B cell (primary cell): ENCODE measurements around the gene RASGRF2. TPM values are rescaled to one million over a fixed set of nuclear protein-coding genes. Genes with fewer than 3 reads are reported as not detected.

ENCODE experiments used
- ATAC-seq: fragments of 200-7000 bp; cut with Tn5 transposase; one replicate; pipeline ENCODE4 v1.10.0; 2021; ENCODE audit warnings: low read depth, mild to moderate bottlenecking, moderate number of reproducible peaks, moderate library complexity
- CTCF ChIA-PET: fragments of 350-600 bp; sonication (Branson Sonifier 250); formaldehyde crosslinking; loops from one replicate; lab custom pipeline; 2021; ENCODE audit warnings: antibody characterized with exemption, inconsistent platforms; lab: Charles Lee
- POLR2A ChIA-PET: fragments of 350-600 bp; sonication (Branson Sonifier 250); formaldehyde crosslinking; loops from one replicate; lab custom pipeline; 2021; ENCODE audit warnings: antibody characterized with exemption; lab: Charles Lee
- DNase-seq: peaks from one replicate; pipeline ENCODE4 v3.0.0; 2013
- H2AFZ ChIP-seq: 2 replicates; pipeline ENCODE4 v1.6.1; 2012; ENCODE audit warnings: mild to moderate bottlenecking, low read depth, low read length; ENCODE audit not compliant: insufficient read depth, poor library complexity, severe bottlenecking
- H3K27ac ChIP-seq, 2 donors: 1 replicate in 1 of 2; 2 replicates in 1 of 2; pipeline ENCODE4 v1.5.1; 2012 to 2013; ENCODE audit warnings: low read length in 2 of 2, mild to moderate bottlenecking in 2 of 2, moderate library complexity in 1 of 2
- H3K27me3 ChIP-seq, 4 experiments: fragments of 200-600 bp in 1 of 4; sonication (generic) in 1 of 4; replicated peaks in 1 of 4; 1 replicate in 2 of 4; 2 replicates in 2 of 4; pipeline versions ENCODE4 v1.6.1 to v1.7.0; 2013 to 2016; ENCODE audit warnings: low read length in 3 of 4, mild to moderate bottlenecking in 2 of 4, mixed read lengths in 1 of 4, moderate library complexity in 1 of 4; ENCODE audit not compliant: insufficient read depth in 4 of 4, control insufficient read depth in 3 of 4; ENCODE audit errors: control extremely low read depth in 1 of 4
- H3K36me3 ChIP-seq, 2 experiments: replicated peaks in 1 of 2; 1 replicate in 1 of 2; 2 replicates in 1 of 2; pipeline versions ENCODE4 v1.6.1 to v1.7.1; 2013; ENCODE audit warnings: low read length in 1 of 2; ENCODE audit not compliant: insufficient read depth in 2 of 2, control insufficient read depth in 1 of 2; ENCODE audit errors: control extremely low read depth in 1 of 2, extremely low read depth in 1 of 2
- H3K4me1 ChIP-seq, 2 donors: fragments of 200-600 bp in 1 of 2; sonication (generic) in 1 of 2; 1 replicate in 1 of 2; 2 replicates in 1 of 2; pipeline versions ENCODE4 v1.5.1 to v1.6.1; 2013 to 2017; ENCODE audit warnings: low read length in 2 of 2; ENCODE audit not compliant: control insufficient read depth in 2 of 2, insufficient read depth in 2 of 2
- H3K4me2 ChIP-seq: replicated peaks from 2 replicates; pipeline ENCODE3; 2012; ENCODE audit warnings: mild to moderate bottlenecking, low read depth, low read length; ENCODE audit not compliant: poor library complexity, severe bottlenecking
- H3K4me3 ChIP-seq, 5 experiments: fragments of 200-600 bp in 1 of 5; sonication (generic) in 1 of 5; 1 replicate in 3 of 5; 2 replicates in 2 of 5; pipeline versions ENCODE4 v1.5.1 to v1.7.0; 2011 to 2016; ENCODE audit warnings: low read length in 4 of 5, mild to moderate bottlenecking in 4 of 5, low read depth in 2 of 5, control low read depth in 1 of 5, moderate library complexity in 1 of 5; ENCODE audit not compliant: insufficient read depth in 1 of 5; ENCODE audit errors: control extremely low read depth in 1 of 5, extremely low read depth in 1 of 5
- H3K79me2 ChIP-seq: fragments of 200-600 bp; sonication (generic); one replicate; pipeline ENCODE4 v1.6.0; 2016; ENCODE audit warnings: low read length; ENCODE audit not compliant: control insufficient read depth, insufficient read depth
- H3K9ac ChIP-seq: fragments of 200-600 bp; sonication (generic); 2 replicates; pipeline ENCODE4 v1.6.1; 2017; ENCODE audit warnings: mild to moderate bottlenecking, low read length, moderate library complexity
- H3K9me3 ChIP-seq, 3 donors: one replicate each; pipeline versions ENCODE4 v1.6.1 to v1.7.1; 2013; ENCODE audit warnings: low read length in 2 of 3; ENCODE audit not compliant: control insufficient read depth in 2 of 3, insufficient read depth in 1 of 3; ENCODE audit errors: control extremely low read depth in 1 of 3
- H4K20me1 ChIP-seq: 2 replicates; pipeline ENCODE4 v1.6.0; 2012; ENCODE audit warnings: mild to moderate bottlenecking, low read length; ENCODE audit not compliant: insufficient read depth, control insufficient read depth, poor library complexity, severe bottlenecking
- H3K27ac Mint-ChIP-seq: one replicate; pipeline ENCODE4 v1.8.0; 2021; ENCODE audit warnings: mixed read lengths
- H3K27me3 Mint-ChIP-seq: one replicate; pipeline ENCODE4 v1.8.0; 2021; ENCODE audit warnings: mixed read lengths
- H3K4me1 Mint-ChIP-seq: one replicate; pipeline ENCODE4 v1.8.0; 2021; ENCODE audit warnings: mixed read lengths
- H3K4me3 Mint-ChIP-seq: one replicate; pipeline ENCODE4 v1.8.0; 2021; ENCODE audit warnings: mixed read lengths
- H3K9me3 Mint-ChIP-seq: one replicate; pipeline ENCODE4 v1.8.0; 2022; ENCODE audit warnings: mixed read lengths; ENCODE audit not compliant: insufficient read depth
- EZH2 ChIP-seq: IDR thresholded peaks from 2 replicates; pipeline ENCODE4 v1.6.1; 2012; ENCODE audit warnings: borderline replicate concordance, low read depth, mild to moderate bottlenecking, moderate library complexity, low read length; ENCODE audit not compliant: insufficient read depth, poor library complexity, severe bottlenecking
- WGBS: methylation state at CpG from one replicate; pipeline ENCODE4 v1.1.5; 2013; ENCODE audit warnings: missing lambda C conversion rate; ENCODE audit not compliant: insufficient coverage; 5-methylcytosine and 5-hydroxymethylcytosine counted together
- intact Hi-C: fragments of 100-400 bp; cut with micrococcal nuclease; formaldehyde crosslinking; loops from one replicate; pipeline ENCODE4 v1.10.0; 2022
- polyA plus RNA-seq: library from polyadenylated mRNA; depleted of rRNA; stranded (reverse); fragments of >200 nt; gene quantifications from 2 replicates; pipeline ENCODE4 v1.2.3, GENCODE V29; 2012
- total RNA-seq, 2 donors: library from RNA; stranded (reverse); fragments of 120-200 nt in 1 of 2; gene quantifications; 1 replicate in 1 of 2; 2 replicates in 1 of 2; pipeline versions ENCODE4 v1.2.3 to v1.2.4, GENCODE V29; 2013 to 2022
- TF ChIP-seq, protein P1 (sequence below): fragments of 200-600 bp; IDR thresholded peaks from one replicate; pipeline ENCODE4 v1.8.0; 2022; ENCODE audit warnings: antibody characterized with exemption, mild to moderate bottlenecking

RASGRF2 gene
- total and polyA plus RNA-seq, 2 donors (not counting 1 experiment from before 2014, with no cell fraction given), result 0.04 to 0.37 TPM

DNA sequence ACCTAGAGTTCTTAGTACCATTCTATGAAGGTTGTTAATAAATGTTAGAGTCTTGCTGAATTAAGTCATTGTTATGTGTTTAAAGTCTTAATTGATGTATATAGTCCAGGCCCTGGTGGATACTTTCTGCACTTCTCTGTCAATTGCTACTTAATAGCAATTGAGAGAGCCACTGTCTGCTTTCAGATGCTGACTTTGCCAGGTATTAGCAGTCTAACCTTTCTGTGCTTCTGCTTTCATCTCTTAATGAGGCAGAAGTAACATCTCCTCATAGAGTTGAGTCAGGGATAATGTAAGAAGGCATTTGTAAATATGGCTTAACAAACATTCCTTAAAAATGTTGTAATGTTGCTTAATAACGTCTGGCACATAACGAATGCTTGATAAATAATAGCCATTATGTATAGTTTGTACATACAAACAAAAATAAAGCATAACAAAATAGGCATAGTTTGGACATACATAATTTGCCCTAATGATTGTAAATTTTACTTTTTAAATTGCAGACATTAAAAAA is 28.3 kb downstream of the RASGRF2 start:
- Histone ChIP-seq H3K4me1 (no peaks in the 10 kb centered on the region), H4K20me1 (no peaks in the 10 kb centered on the region), H3K4me3 (no peak overlapping the region), H3K79me2 (no peaks in the 10 kb centered on the region), H2AFZ (no peak overlapping the region), H3K9me3 (peaks cover 0 to under 1% (median 0%) of the 10 kb centered on the region in 3 donors), H3K36me3 (no peaks in the 10 kb centered on the region), H3K27ac (no peak overlapping the region), H3K27me3 (peaks cover 0 to 5% (median 0%) of the 10 kb centered on the region in 4 experiments), H3K9ac (no peak overlapping the region), H3K4me2 (no peak overlapping the region)
- H3K27me3 Mint-ChIP-seq, result peaks cover 12% of the 10 kb centered on the region
- WGBS, result no CpG with 5 or more reads among the region's 2 CpGs
- no peak overlapping the region for H3K27ac Mint-ChIP-seq
- no peak for DNase-seq
- H3K9me3 Mint-ChIP-seq, result no peaks in the 10 kb centered on the region
- ChIA-PET CTCF (no interaction called here), POLR2A (no interaction called here)
- H3K4me3 Mint-ChIP-seq, result no peak overlapping the region
- intact Hi-C loops, result no loop called here
- no peaks in the 10 kb centered on the region for H3K4me1 Mint-ChIP-seq
- no peak for ATAC-seq
- no peak for TF ChIP-seq EZH2
- TF ChIP-seq, protein P1, sequence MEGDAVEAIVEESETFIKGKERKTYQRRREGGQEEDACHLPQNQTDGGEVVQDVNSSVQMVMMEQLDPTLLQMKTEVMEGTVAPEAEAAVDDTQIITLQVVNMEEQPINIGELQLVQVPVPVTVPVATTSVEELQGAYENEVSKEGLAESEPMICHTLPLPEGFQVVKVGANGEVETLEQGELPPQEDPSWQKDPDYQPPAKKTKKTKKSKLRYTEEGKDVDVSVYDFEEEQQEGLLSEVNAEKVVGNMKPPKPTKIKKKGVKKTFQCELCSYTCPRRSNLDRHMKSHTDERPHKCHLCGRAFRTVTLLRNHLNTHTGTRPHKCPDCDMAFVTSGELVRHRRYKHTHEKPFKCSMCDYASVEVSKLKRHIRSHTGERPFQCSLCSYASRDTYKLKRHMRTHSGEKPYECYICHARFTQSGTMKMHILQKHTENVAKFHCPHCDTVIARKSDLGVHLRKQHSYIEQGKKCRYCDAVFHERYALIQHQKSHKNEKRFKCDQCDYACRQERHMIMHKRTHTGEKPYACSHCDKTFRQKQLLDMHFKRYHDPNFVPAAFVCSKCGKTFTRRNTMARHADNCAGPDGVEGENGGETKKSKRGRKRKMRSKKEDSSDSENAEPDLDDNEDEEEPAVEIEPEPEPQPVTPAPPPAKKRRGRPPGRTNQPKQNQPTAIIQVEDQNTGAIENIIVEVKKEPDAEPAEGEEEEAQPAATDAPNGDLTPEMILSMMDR, result no peak

DNA sequence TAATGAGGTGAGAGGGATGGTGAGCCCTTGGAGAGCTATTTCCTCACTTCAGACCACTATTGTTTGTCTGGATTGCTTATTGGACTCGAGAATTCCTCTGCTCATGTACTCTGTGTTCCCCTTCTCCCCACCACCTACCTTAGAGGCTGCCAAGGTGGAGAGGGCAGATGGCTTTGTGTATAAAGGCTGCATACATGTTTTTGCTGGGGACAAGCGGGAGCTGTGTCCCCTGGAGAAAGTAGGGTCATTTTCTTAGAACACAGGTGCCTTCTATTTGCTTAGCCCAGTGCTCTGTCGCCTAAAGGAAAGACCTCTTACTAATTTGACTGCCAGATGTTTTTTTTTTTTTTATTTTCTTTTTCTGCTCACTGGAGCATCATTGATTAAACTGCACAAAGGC is 29.7 kb downstream of the RASGRF2 start:
- Mint-ChIP-seq H3K4me3 (no peak overlapping the region), H3K4me1 (no peaks in the 10 kb centered on the region), H3K9me3 (no peaks in the 10 kb centered on the region), H3K27ac (no peak overlapping the region), H3K27me3 (peaks cover 12% of the 10 kb centered on the region)
- TF ChIP-seq EZH2, result no peak
- TF ChIP-seq, protein P1, result no peak
- Histone ChIP-seq H3K9ac (no peak overlapping the region), H2AFZ (no peak overlapping the region), H3K4me3 (no peak overlapping the region), H4K20me1 (no peaks in the 10 kb centered on the region), H3K27me3 (peaks cover 0 to 5% (median 0%) of the 10 kb centered on the region in 4 experiments), H3K4me2 (no peak overlapping the region), H3K4me1 (no peaks in the 10 kb centered on the region), H3K27ac (no peak overlapping the region), H3K36me3 (no peaks in the 10 kb centered on the region), H3K9me3 (peaks cover 0 to 4% (median 0%) of the 10 kb centered on the region in 3 donors), H3K79me2 (no peaks in the 10 kb centered on the region)
- intact Hi-C loops, result no loop called here
- no CpG with 5 or more reads among the region's 3 CpGs for WGBS
- ATAC-seq, result no peak
- DNase-seq, result no peak
- ChIA-PET POLR2A (no interaction called here), CTCF (interaction anchor here (0.7 kb wide), 1 partner anchor 124 kb away, joined by 5 read pairs; no protein-coding TSS in a partner anchor)
